H1 (cell line): Measurements from ENCODE around the gene GOSR1. TPM values are rescaled to one million over a fixed set of nuclear protein-coding genes. Genes with fewer than 3 reads are reported as not detected.

ENCODE experiments used
- CTCF ChIA-PET: fragments of 300-600 bp; sonication (Branson Sonifier 250); formaldehyde crosslinking; loops from one replicate; lab custom pipeline; 2021; ENCODE audit not compliant: partially characterized antibody; lab: Charles Lee
- POLR2A ChIA-PET: fragments of 300-600 bp; sonication (Branson Sonifier 250); formaldehyde crosslinking; loops from one replicate; lab custom pipeline; 2021; ENCODE audit warnings: inconsistent platforms; ENCODE audit not compliant: partially characterized antibody; lab: Charles Lee
- DNase-seq, 2 experiments: peaks; one replicate each; pipeline versions ENCODE4 v3.0.0 to v3.0.0-alpha.2; 2010 to 2022; ENCODE audit warnings: low spot score in 2 of 2, low read depth in 1 of 2, mixed read lengths in 1 of 2
- FAIRE-seq: peaks from 2 replicates; lab custom pipeline; 2011; peaks lifted over from hg19 to GRCh38; lab: Jason Lieb, UNC
- H2AFZ ChIP-seq: 2 replicates; pipeline ENCODE4 v1.8.1; 2012; ENCODE audit warnings: low read length, inconsistent platforms
- H2AK5ac ChIP-seq: 2 replicates; pipeline ENCODE4 v1.6.1; 2013; ENCODE audit warnings: low read depth, low read length
- H2BK120ac ChIP-seq: replicated peaks from 2 replicates; pipeline ENCODE3; 2013; ENCODE audit warnings: low read depth, low read length, inconsistent platforms
- H2BK12ac ChIP-seq: 2 replicates; pipeline ENCODE4 v1.6.1; 2013; ENCODE audit warnings: low read depth, low read length
- H2BK15ac ChIP-seq: 2 replicates; pipeline ENCODE4 v1.6.1; 2013; ENCODE audit warnings: low read length
- H2BK20ac ChIP-seq: 2 replicates; pipeline ENCODE4 v1.6.1; 2013; ENCODE audit warnings: low read length
- H2BK5ac ChIP-seq: 2 replicates; pipeline ENCODE4 v1.6.1; 2013; ENCODE audit warnings: low read depth, low read length
- H3K14ac ChIP-seq: 2 replicates; pipeline ENCODE4 v1.6.1; 2013; ENCODE audit warnings: inconsistent platforms; ENCODE audit not compliant: insufficient read length
- H3K18ac ChIP-seq: 2 replicates; pipeline ENCODE4 v1.6.1; 2013; ENCODE audit warnings: low read length; ENCODE audit errors: extremely low read depth
- H3K23ac ChIP-seq: 2 replicates; pipeline ENCODE4 v1.6.1; 2013; ENCODE audit warnings: inconsistent platforms; ENCODE audit not compliant: insufficient read length
- H3K23me2 ChIP-seq: 2 replicates; pipeline ENCODE4 v1.6.1; 2013; ENCODE audit warnings: low read depth, low read length
- H3K27ac ChIP-seq: 2 replicates; pipeline ENCODE4 v1.6.1; 2011; ENCODE audit warnings: low read depth, low read length, inconsistent platforms
- H3K27me3 ChIP-seq, 4 experiments: replicated peaks in 1 of 4; 1 replicate in 1 of 4; 2 replicates in 3 of 4; pipeline versions ENCODE4 v1.6.1 to v1.8.1; 2011 to 2013; ENCODE audit warnings: low read length in 3 of 4, mild to moderate bottlenecking in 3 of 4, inconsistent platforms in 2 of 4, mixed read lengths in 2 of 4, moderate library complexity in 1 of 4; ENCODE audit not compliant: control insufficient read depth in 3 of 4, insufficient read depth in 3 of 4; ENCODE audit errors: extremely low read depth in 1 of 4
- H3K36me3 ChIP-seq, 4 experiments: 2 replicates each; pipeline versions ENCODE4 v1.6.1 to v1.8.1; 2011 to 2013; ENCODE audit warnings: mild to moderate bottlenecking in 4 of 4, low read length in 3 of 4, moderate library complexity in 2 of 4, control low read depth in 1 of 4, inconsistent platforms in 1 of 4; ENCODE audit not compliant: insufficient read depth in 4 of 4, control insufficient read depth in 2 of 4
- H3K4ac ChIP-seq: replicated peaks from 2 replicates; pipeline ENCODE3; 2013; ENCODE audit warnings: low read length, low read depth, mixed read lengths, inconsistent platforms; ENCODE audit not compliant: insufficient read length
- H3K4me1 ChIP-seq, 4 experiments: replicated peaks in 1 of 4; 1 replicate in 1 of 4; 2 replicates in 3 of 4; pipeline versions ENCODE4 v1.6.1 to v1.8.1; 2011 to 2013; ENCODE audit warnings: low read length in 3 of 4, inconsistent platforms in 2 of 4, mixed read lengths in 1 of 4; ENCODE audit not compliant: insufficient read depth in 4 of 4, control insufficient read depth in 3 of 4
- H3K4me2 ChIP-seq, 2 experiments: 2 replicates each; pipeline versions ENCODE4 v1.6.1 to v1.8.1; 2011 to 2013; ENCODE audit warnings: low read depth in 2 of 2, low read length in 2 of 2, control low read depth in 1 of 2, inconsistent platforms in 1 of 2, mild to moderate bottlenecking in 1 of 2; ENCODE audit not compliant: insufficient read depth in 1 of 2
- H3K4me3 ChIP-seq, 4 experiments: fragments of 200-600, 300-600 bp in 1 of 4; sonication (generic), shearing (Covaris generic), sonication (Bioruptor Twin) in 1 of 4; 2 replicates each; pipeline versions ENCODE4 v1.5.1 to v1.8.1; 2011 to 2016; ENCODE audit warnings: low read length in 4 of 4, low read depth in 3 of 4, control low read depth in 2 of 4, inconsistent platforms in 2 of 4, mild to moderate bottlenecking in 2 of 4, mixed read lengths in 1 of 4, moderate library complexity in 1 of 4; ENCODE audit not compliant: insufficient read depth in 2 of 4; ENCODE audit errors: extremely low read depth in 1 of 4
- H3K56ac ChIP-seq: replicated peaks from 2 replicates; pipeline ENCODE3; 2013; ENCODE audit warnings: low read depth, mild to moderate bottlenecking, mixed read lengths, low read length, inconsistent platforms; ENCODE audit not compliant: insufficient read length
- H3K79me1 ChIP-seq: 2 replicates; pipeline ENCODE4 v1.6.1; 2013; ENCODE audit warnings: low read depth, low read length, control low read depth
- H3K79me2 ChIP-seq, 2 experiments: 2 replicates each; pipeline versions ENCODE4 v1.6.1 to v1.8.1; 2012 to 2013; ENCODE audit warnings: low read length in 2 of 2, mild to moderate bottlenecking in 2 of 2, inconsistent platforms in 1 of 2; ENCODE audit not compliant: insufficient read depth in 2 of 2, control insufficient read depth in 1 of 2
- H3K9ac ChIP-seq, 4 experiments: replicated peaks in 1 of 4; 1 replicate in 1 of 4; 2 replicates in 3 of 4; pipeline versions ENCODE4 v1.6.1 to v1.8.1; 2011 to 2013; ENCODE audit warnings: low read depth in 3 of 4, low read length in 3 of 4, control low read depth in 2 of 4, mild to moderate bottlenecking in 2 of 4, moderate library complexity in 2 of 4, inconsistent platforms in 1 of 4; ENCODE audit errors: extremely low read depth in 1 of 4
- H3K9me3 ChIP-seq, 2 experiments: 2 replicates each; pipeline versions ENCODE4 v1.6.1 to v1.8.1; 2012 to 2013; ENCODE audit warnings: mild to moderate bottlenecking in 2 of 2, moderate library complexity in 2 of 2, control low read depth in 1 of 2, inconsistent platforms in 1 of 2, low read depth in 1 of 2, low read length in 1 of 2, mixed read lengths in 1 of 2; ENCODE audit not compliant: insufficient read depth in 2 of 2
- H4K20me1 ChIP-seq, 2 experiments: replicated peaks in 1 of 2; 2 replicates each; pipeline versions ENCODE3 to v1.8.1; 2011 to 2013; ENCODE audit warnings: inconsistent platforms in 2 of 2, low read length in 2 of 2, mild to moderate bottlenecking in 1 of 2; ENCODE audit not compliant: insufficient read depth in 2 of 2, control insufficient read depth in 1 of 2
- H4K5ac ChIP-seq: 2 replicates; pipeline ENCODE4 v1.6.1; 2013; ENCODE audit warnings: low read length, low read depth, mixed read lengths, inconsistent platforms; ENCODE audit not compliant: insufficient read length
- H4K8ac ChIP-seq: 2 replicates; pipeline ENCODE4 v1.8.0; 2013; ENCODE audit warnings: mild to moderate bottlenecking, moderate library complexity, low read length, inconsistent platforms; ENCODE audit not compliant: insufficient read depth; ENCODE audit errors: extremely low read depth
- H4K91ac ChIP-seq: replicated peaks from 2 replicates; pipeline ENCODE3; 2013; ENCODE audit warnings: low read length, mixed read lengths, inconsistent platforms; ENCODE audit not compliant: insufficient read length
- ASH2L ChIP-seq: fragments of 200-600, 300-600 bp; sonication (generic); IDR thresholded peaks from one replicate; pipeline ENCODE4 v1.7.1; 2017; ENCODE audit warnings: low read length
- CHD1 ChIP-seq: IDR thresholded peaks from 2 replicates; pipeline ENCODE4 v1.6.1; 2012; ENCODE audit warnings: low read depth, low read length, improper control_type of control experiment
- CHD2 ChIP-seq: IDR thresholded peaks from 2 replicates; pipeline ENCODE4 v1.6.1; 2012; ENCODE audit warnings: low read length, improper control_type of control experiment
- HDAC2 ChIP-seq, 2 experiments: fragments of 300-600 bp in 1 of 2; sonication (generic) in 1 of 2; IDR thresholded peaks; 2 replicates each; pipeline ENCODE4 v1.6.1; 2011 to 2012; ENCODE audit warnings: low read depth in 2 of 2, low read length in 2 of 2, mild to moderate bottlenecking in 2 of 2, moderate library complexity in 2 of 2, borderline replicate concordance in 1 of 2, inconsistent platforms in 1 of 2
- SIRT6 ChIP-seq: IDR thresholded peaks from one replicate; pipeline ENCODE4 v1.7.1; 2012; ENCODE audit warnings: low read length, inconsistent platforms
- SP1 ChIP-seq: IDR thresholded peaks from 2 replicates; pipeline ENCODE4 v1.6.1; 2011; ENCODE audit warnings: low read depth, low read length
- TBP ChIP-seq: IDR thresholded peaks from 2 replicates; pipeline ENCODE4 v1.6.1; 2011; ENCODE audit warnings: low read depth, low read length, improper control_type of control experiment
- WGBS, 2 experiments: shearing (Covaris generic) in 1 of 2; methylation state at CpG; one replicate each; pipeline versions ENCODE4 v1.1.6 to v1.1.7; 2013 to 2015; ENCODE audit warnings: low lambda C conversion rate in 2 of 2, mixed read lengths in 2 of 2, inconsistent platforms in 1 of 2, low coverage in 1 of 2, missing lambda C conversion rate in 1 of 2; ENCODE audit not compliant: insufficient replicate concordance in 2 of 2, insufficient coverage in 1 of 2, insufficient read length in 1 of 2; ENCODE audit errors: extremely low coverage in 1 of 2, missing lambda C conversion rate in 1 of 2; 5-methylcytosine and 5-hydroxymethylcytosine counted together
- polyA plus RNA-seq, 7 experiments: library from polyadenylated mRNA; depleted of rRNA in 3 of 7; stranded (reverse) in 5 of 7; unstranded in 2 of 7; fragments of >200 nt in 5 of 7; fragments of 200-250 nt in 2 of 7; gene quantifications; 1 replicate in 5 of 7; 2 replicates in 1 of 7; 4 replicates in 1 of 7; pipeline versions ENCODE4 v1.2.1 to v1.2.3, GENCODE V29; 2011 to 2013; ENCODE audit warnings: missing spikeins in 2 of 7, mixed read lengths in 2 of 7
- total RNA-seq: library from RNA; stranded (reverse); fragmentation: NEBNext Ultra II Directional; extraction: Animal tissue kit (Norgen Biotek cat#: 25700); gene quantifications from 2 replicates; pipeline ENCODE4 v1.2.1, GENCODE V29; 2021

GOSR1 gene
- total and polyA plus RNA-seq, 2 of the 8 experiments (the other 6 are each of a cell fraction or from before 2014, with no cell fraction given): 9.2 to 43.3 TPM

- Histone ChIP-seq H4K5ac (no peak overlapping the region), H3K14ac (no peak overlapping the region), H3K23me2 (no peaks in the 10 kb centered on the region), H3K4me3 (no peak overlapping the region), H3K27me3 (peaks cover 0 to 1% (median 0%) of the 10 kb centered on the region in 4 experiments; a peak in 1 of 7 replicates), H2BK15ac (no peak overlapping the region), H2BK20ac (no peak overlapping the region), H3K9me3 (no peaks in the 10 kb centered on the region), H3K23ac (no peak overlapping the region), H4K8ac (no peak overlapping the region), H2BK5ac (no peak overlapping the region), H2BK12ac (no peak overlapping the region), H3K18ac (no peak overlapping the region), H3K79me1 (no peaks in the 10 kb centered on the region; the same call in 1 of the 2 replicates), H3K27ac (no peak overlapping the region), H3K4me2 (no peak overlapping the region), H3K56ac (no peak overlapping the region), H3K79me2 (no peaks in the 10 kb centered on the region), H3K4me1 (no peaks in the 10 kb centered on the region), H3K36me3 (peaks cover 0 to 7% (median 0%) of the 10 kb centered on the region in 4 experiments; a peak in 2 of 8 replicates), H2BK120ac (no peak overlapping the region), H3K9ac (no peak overlapping the region), H3K4ac (no peak overlapping the region), H4K20me1 (no peaks in the 10 kb centered on the region), H2AFZ (no peak overlapping the region), H4K91ac (no peak overlapping the region), H2AK5ac (no peak overlapping the region)
- TF ChIP-seq CHD1 (no peak), TBP (no peak), HDAC2 (IDR thresholded peaks at IDR 0.05; ENCODE audit: borderline replicate concordance in 1 of 2, low read depth in 2 of 2, low read length in 2 of 2) (no peak), SP1 (no peak), SIRT6 (no peak), ASH2L (no peak), CHD2 (no peak)
- DNase-seq: no peak
- ChIA-PET POLR2A (interaction anchor here (1.8 kb wide), 1 partner anchor 9 kb away, joined by 7 read pairs; the partner anchor contains the start of gene GOSR1), CTCF (interaction anchor here (0.9 to 1.2 kb wide), 2 partner anchors 9 to 128 kb away, joined by 3 to 4 read pairs; no protein-coding TSS in a partner anchor)
- 92% methylated on average over 2 of the region's 2 CpGs; no CpG with 5 or more reads in 1 of the 2 experiments for WGBS, 2 experiments
- no peak for FAIRE-seq
These were observed 8.7 kb upstream of the GOSR1 start for GRCh38 chr17:30468465-30468864.
